MM.1S (cell line): ENCODE measurements around the gene DNAI1.

Experiments
- CTCF ChIP-seq: fragments of 300-600 bp; sonication (generic); IDR thresholded peaks from 2 replicates; pipeline ENCODE4 v1.5.1; 2016; ENCODE audit warnings: antibody characterized with exemption, low read length, mixed read lengths
- EZH2 ChIP-seq: fragments of 300-600 bp; sonication (generic); optimal IDR thresholded peaks from 2 replicates; pipeline ENCODE3; 2017; ENCODE audit warnings: low read depth, mild to moderate bottlenecking, antibody characterized with exemption, low read length, mixed read lengths
- EZH2phosphoT487 ChIP-seq: fragments of 300-600 bp; sonication (generic); IDR thresholded peaks from 2 replicates; pipeline ENCODE4 v1.6.1; 2018; ENCODE audit warnings: antibody characterized with exemption, low read length

- TF ChIP-seq CTCF (no peak), EZH2 (no peak), EZH2phosphoT487 (no peak)
Observed at GRCh38 chr9:34442770-34443169, 15.8 kb upstream of the DNAI1 start.
